Activated T-cell treated with anti-CD3 and anti-CD28 coated beads for 1 hour (primary cell): Measurements from ENCODE around the gene CLOCK.

Experiments
- DNase-seq: peaks from one replicate; pipeline ENCODE4 v3.0.0-alpha.2; 2020; ENCODE audit warnings: low read depth

Gene CLOCK

GRCh38 chr4:55475394-55476243 is 71.1 kb downstream of the CLOCK start:
- no peak for DNase-seq

GRCh38 chr4:55469979-55470378 is 76.7 kb downstream of the CLOCK start:
- no peak for DNase-seq

GRCh38 chr4:55468724-55469123 is 78.0 kb downstream of the CLOCK start:
- no peak for DNase-seq

GRCh38 chr4:55466001-55466400 is 80.7 kb downstream of the CLOCK start:
- no peak for DNase-seq

- DNase-seq, result no peak
Observed at GRCh38 chr4:55458611-55459010, 88.1 kb downstream of the CLOCK start.

GRCh38 chr4:55458164-55458563 is 88.5 kb downstream of the CLOCK start:
- DNase-seq, result no peak

GRCh38 chr4:55450566-55450965 is 96.1 kb downstream of the CLOCK start:
- DNase-seq, result no peak

GRCh38 chr4:55447831-55448230 is 98.9 kb downstream of the CLOCK start:
- DNase-seq, result no peak

- DNase-seq, result no peak
Observed at GRCh38 chr4:55447108-55447708, 99.5 kb downstream of the CLOCK start.

- no peak for DNase-seq
Observed at GRCh38 chr4:55446578-55446922, 100.2 kb downstream of the CLOCK start.

- no peak for DNase-seq
Observed at GRCh38 chr4:55445921-55446577, 100.7 kb downstream of the CLOCK start.

GRCh38 chr4:55444827-55445226 is 101.9 kb downstream of the CLOCK start:
- DNase-seq, result no peak

- no peak for DNase-seq
Observed at GRCh38 chr4:55442541-55442940, 104.2 kb downstream of the CLOCK start.

GRCh38 chr4:55440786-55441185 is 105.9 kb downstream of the CLOCK start:
- DNase-seq, result no peak

GRCh38 chr4:55439023-55439422 is 107.7 kb downstream of the CLOCK start:
- DNase-seq, result no peak

- DNase-seq, result no peak
Observed at GRCh38 chr4:55438314-55438713, 108.4 kb downstream of the CLOCK start.

GRCh38 chr4:55437823-55438222 is 108.9 kb downstream of the CLOCK start:
- DNase-seq, result no peak

- DNase-seq, result no peak
Observed at GRCh38 chr4:55437356-55437796, 109.3 kb downstream of the CLOCK start.

GRCh38 chr4:55435141-55435841 is 111.4 kb downstream of the CLOCK start:
- no peak for DNase-seq

- no peak for DNase-seq
Observed at GRCh38 chr4:55431710-55432336, 114.9 kb downstream of the CLOCK start.

GRCh38 chr4:55424791-55425190 is 121.9 kb downstream of the CLOCK start:
- DNase-seq, result no peak

- DNase-seq, result no peak
Observed at GRCh38 chr4:55416176-55416575, 130.5 kb downstream of the CLOCK start.
